Measurements from ENCODE around the gene MYO5B.
"Not testable (repeated sequence)": the region's sequence is repeated elsewhere in the genome, so short reads cannot be mapped to it uniquely, and the experiment has no call there.

The MYO5B gene

DNA sequence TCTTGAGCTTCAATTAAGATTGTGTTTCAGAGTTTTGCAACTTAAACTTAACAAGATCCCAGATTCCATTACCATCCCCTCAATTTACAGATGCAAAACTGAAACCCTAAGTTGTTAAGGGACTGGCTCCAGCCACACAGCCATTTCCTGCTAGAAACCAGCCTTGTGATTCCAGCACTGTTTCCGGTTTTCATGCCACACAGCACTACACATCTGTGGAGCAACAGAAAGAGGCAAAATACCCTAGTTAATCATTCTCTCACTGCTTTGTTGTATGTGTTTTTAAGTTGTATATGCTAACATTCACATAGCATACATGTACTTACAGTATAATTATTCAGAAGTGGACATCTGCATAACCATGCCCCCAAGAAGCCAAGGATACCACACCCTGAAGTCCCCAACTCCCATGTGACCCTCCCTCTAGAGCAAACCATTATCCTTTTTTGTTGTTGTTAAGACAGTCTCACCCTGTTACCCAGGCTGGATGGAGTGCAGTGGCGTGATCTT, 87.4 kb downstream of the MYO5B start:
- Mint-ChIP-seq H3K4me3 (no peak overlapping the region), H3K27me3 (peaks cover 4% of the 10 kb centered on the region), H3K9me3 (no peaks in the 10 kb centered on the region), H3K27ac (no peak overlapping the region), H3K4me1 (no peaks in the 10 kb centered on the region), H3K36me3 (no peaks in the 10 kb centered on the region)

DNA sequence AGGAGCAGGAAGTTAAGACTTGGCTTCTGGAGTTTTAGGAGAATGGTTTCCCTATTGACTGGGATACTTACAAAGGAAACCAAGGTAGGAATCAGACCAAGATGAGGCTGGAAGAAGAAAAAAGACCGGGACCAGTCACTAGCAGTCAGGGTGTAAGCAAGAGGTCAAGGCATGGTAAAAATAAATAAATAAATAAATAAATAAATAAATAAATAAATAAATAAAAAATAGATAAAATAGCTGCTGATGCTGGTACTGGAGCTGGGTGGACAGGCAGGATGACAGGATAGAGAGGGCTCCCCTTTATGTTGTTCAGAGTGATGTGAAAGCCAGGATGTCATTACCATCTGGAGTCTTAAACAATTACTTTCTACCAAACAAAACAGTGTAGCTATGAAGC, 89.9 kb downstream of the MYO5B start:
- H3K27ac Mint-ChIP-seq: no peak overlapping the region
- H3K27me3 Mint-ChIP-seq: peaks cover 9% of the 10 kb centered on the region
- H3K4me3 Mint-ChIP-seq: no peak overlapping the region
- H3K9me3 Mint-ChIP-seq: no peaks in the 10 kb centered on the region
- no peaks in the 10 kb centered on the region for H3K4me1 Mint-ChIP-seq
- no peaks in the 10 kb centered on the region for H3K36me3 Mint-ChIP-seq

GRCh38 chr18:50104421-50104820, 90.5 kb downstream of the MYO5B start:
- Mint-ChIP-seq H3K4me3 (no peak overlapping the region), H3K4me1 (no peaks in the 10 kb centered on the region), H3K27ac (no peak overlapping the region), H3K9me3 (no peaks in the 10 kb centered on the region), H3K27me3 (peaks cover 12% of the 10 kb centered on the region), H3K36me3 (no peaks in the 10 kb centered on the region)

GRCh38 chr18:50099725-50100407, 95.1 kb downstream of the MYO5B start:
- Mint-ChIP-seq H3K4me1 (no peaks in the 10 kb centered on the region), H3K27ac (no peak overlapping the region), H3K36me3 (no peaks in the 10 kb centered on the region), H3K27me3 (peaks cover 14% of the 10 kb centered on the region), H3K9me3 (no peaks in the 10 kb centered on the region), H3K4me3 (no peak overlapping the region)

DNA sequence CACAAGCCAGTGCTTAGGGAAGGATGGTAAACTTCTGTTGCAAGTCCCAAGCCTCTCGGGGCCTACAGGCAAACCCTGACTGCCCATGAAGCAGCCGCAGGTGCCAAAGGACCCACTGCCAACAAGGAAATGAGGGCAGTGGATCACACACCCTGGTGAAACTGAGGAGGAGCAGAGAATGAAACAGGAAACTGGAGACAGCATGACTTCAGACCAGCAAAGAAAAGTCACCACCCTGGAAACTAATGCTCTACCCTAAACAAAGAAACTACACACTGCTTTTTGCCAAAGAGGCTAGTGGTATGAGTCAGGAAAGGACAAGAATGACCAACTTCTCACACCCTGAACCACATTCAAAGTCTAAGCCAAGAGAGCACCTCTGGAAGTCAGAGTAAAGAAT, 97.2 kb downstream of the MYO5B start:
- H3K4me1 Mint-ChIP-seq: no peaks in the 10 kb centered on the region
- H3K9me3 Mint-ChIP-seq: no peaks in the 10 kb centered on the region
- no peaks in the 10 kb centered on the region for H3K36me3 Mint-ChIP-seq
- H3K27ac Mint-ChIP-seq: no peak overlapping the region
- H3K27me3 Mint-ChIP-seq: peaks cover 12% of the 10 kb centered on the region
- no peak overlapping the region for H3K4me3 Mint-ChIP-seq

DNA sequence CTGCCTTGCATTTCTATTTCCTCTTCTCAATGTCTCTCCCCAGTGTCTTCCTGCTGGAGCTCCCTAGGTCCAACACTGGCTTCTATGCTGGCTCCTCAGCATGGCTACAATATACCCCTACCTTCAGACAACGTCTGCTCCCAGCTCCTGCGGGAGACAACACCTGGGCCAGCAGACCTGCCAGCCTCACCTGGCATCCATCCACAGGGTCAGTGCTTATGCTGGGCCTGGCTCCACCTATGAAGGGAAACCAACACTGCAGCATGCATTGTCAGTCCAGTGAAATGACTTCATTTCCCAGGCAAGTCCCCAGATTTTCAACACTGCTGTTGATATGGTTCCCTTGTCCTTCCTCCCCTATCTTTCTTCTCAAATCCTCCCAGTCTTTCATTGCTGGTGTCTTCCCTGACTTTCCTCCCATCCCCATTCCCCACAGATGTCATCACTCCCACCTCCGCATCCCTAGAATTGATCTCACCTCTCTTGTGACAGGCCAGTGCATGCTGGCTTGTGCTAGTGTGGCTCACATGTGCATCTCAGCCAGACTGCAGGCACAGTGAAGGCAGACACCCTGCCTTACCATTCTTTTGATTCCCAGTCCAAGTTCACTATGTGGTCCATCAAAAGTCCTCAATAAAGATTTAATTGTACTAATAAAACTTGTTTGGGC, 98.0 kb downstream of the MYO5B start:
- Mint-ChIP-seq H3K27ac (no peak overlapping the region), H3K36me3 (no peaks in the 10 kb centered on the region), H3K9me3 (no peaks in the 10 kb centered on the region), H3K4me1 (peaks cover 6% of the 10 kb centered on the region), H3K27me3 (peaks cover 15% of the 10 kb centered on the region), H3K4me3 (no peak overlapping the region)

DNA sequence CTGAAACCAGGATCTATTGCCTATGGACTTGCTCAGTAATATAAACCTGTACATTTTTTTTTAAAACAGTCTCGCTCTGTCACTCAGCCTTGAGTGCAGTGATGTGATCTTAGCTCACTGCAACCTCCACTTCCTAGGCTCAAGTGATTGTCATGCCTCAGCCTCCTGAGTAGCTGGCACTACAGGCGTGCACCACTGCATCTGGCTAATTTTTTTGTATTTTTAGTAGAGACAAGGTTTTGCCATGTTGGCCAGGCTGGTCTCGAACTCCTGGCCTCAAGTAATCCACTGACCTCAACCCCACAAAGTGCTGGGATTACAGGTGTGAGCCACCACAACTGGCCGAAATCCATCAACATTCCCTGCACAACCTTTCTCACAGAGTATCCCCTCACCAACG, 100.2 kb downstream of the MYO5B start:
- H3K36me3 Mint-ChIP-seq, H3K27ac Mint-ChIP-seq, H3K9me3 Mint-ChIP-seq, H3K27me3 Mint-ChIP-seq, H3K4me3 Mint-ChIP-seq: not testable (repeated sequence)
- H3K4me1 Mint-ChIP-seq: peaks cover 12% of the 10 kb centered on the region

DNA sequence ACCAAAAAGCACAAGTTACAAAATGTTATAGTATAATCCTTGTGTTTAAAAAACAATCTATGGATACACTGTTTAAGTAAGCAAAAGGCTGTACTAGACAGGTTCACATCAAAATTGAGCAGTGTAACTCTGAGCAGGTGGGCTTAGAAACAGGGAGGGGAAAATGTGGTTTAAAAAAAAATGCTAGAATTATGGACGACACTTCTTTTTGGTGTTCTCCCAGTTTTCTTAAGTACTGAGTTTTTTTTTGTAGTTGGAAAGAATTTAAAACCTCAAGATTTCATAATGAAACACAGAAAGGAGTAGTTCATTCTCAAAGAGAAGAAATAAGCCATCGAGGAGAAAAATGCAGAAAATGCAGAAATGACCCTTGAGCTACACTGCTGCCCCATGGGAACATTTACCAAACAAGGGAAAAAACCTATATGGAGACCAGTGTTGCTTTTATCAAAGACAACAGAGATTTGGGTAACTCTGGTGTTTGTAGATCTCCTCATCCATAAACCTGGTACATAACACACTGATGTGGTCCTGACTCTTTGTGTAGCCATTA, 100.7 kb downstream of the MYO5B start:
- Mint-ChIP-seq H3K27ac (no peak overlapping the region), H3K9me3 (no peaks in the 10 kb centered on the region), H3K4me3 (no peak overlapping the region), H3K27me3 (peaks cover 8% of the 10 kb centered on the region), H3K36me3 (no peaks in the 10 kb centered on the region), H3K4me1 (peaks cover 12% of the 10 kb centered on the region)

DNA sequence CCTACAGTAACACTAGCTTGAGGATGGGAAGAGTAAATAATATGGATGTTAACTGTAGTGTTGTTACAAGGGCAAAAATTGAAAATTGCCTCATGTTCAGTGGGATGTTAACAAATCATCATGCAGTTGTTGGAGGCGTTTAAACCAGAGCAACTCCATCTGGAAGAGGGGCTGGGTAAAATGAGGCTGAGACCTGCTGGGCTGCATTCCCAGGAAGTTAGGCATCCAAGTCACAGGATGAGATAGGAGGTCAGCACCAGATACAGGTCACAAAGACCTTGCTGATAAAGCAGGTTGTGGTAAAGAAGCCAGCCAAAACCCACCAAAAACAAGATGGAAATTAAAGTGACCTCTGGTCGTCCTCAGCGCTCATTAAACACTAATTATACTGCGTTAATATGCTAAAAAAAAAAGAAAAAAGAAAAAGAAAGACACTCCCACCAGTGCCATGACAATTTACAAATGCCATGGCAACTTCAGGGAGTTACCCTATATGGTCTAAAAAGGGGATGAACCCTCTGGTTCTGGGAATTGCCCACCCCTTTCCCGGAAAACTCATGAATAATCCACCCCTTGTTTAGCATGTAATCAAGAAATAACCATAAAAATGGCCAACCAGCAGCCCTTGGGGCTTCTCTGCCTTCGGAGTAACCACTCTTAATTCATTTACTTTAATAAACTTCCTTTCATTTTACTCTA, 101.4 kb downstream of the MYO5B start:
- H3K36me3 Mint-ChIP-seq: no peaks in the 10 kb centered on the region
- peaks cover 12% of the 10 kb centered on the region for H3K4me1 Mint-ChIP-seq
- peaks cover 5% of the 10 kb centered on the region for H3K27me3 Mint-ChIP-seq
- no peaks in the 10 kb centered on the region for H3K9me3 Mint-ChIP-seq
- H3K4me3 Mint-ChIP-seq: no peak overlapping the region
- H3K27ac Mint-ChIP-seq: no peak overlapping the region

GRCh38 chr18:50092245-50092805, 102.6 kb downstream of the MYO5B start:
- Mint-ChIP-seq H3K4me1 (peaks cover 12% of the 10 kb centered on the region), H3K9me3 (no peaks in the 10 kb centered on the region), H3K27me3 (peaks cover 5% of the 10 kb centered on the region), H3K4me3 (no peak overlapping the region), H3K36me3 (no peaks in the 10 kb centered on the region), H3K27ac (no peak overlapping the region)

GRCh38 chr18:50091509-50092244, 103.3 kb downstream of the MYO5B start:
- peaks cover 12% of the 10 kb centered on the region for H3K4me1 Mint-ChIP-seq
- H3K9me3 Mint-ChIP-seq: no peaks in the 10 kb centered on the region
- no peaks in the 10 kb centered on the region for H3K36me3 Mint-ChIP-seq
- H3K27me3 Mint-ChIP-seq: peaks cover 5% of the 10 kb centered on the region
- no peak overlapping the region for H3K27ac Mint-ChIP-seq
- no peak overlapping the region for H3K4me3 Mint-ChIP-seq

DNA sequence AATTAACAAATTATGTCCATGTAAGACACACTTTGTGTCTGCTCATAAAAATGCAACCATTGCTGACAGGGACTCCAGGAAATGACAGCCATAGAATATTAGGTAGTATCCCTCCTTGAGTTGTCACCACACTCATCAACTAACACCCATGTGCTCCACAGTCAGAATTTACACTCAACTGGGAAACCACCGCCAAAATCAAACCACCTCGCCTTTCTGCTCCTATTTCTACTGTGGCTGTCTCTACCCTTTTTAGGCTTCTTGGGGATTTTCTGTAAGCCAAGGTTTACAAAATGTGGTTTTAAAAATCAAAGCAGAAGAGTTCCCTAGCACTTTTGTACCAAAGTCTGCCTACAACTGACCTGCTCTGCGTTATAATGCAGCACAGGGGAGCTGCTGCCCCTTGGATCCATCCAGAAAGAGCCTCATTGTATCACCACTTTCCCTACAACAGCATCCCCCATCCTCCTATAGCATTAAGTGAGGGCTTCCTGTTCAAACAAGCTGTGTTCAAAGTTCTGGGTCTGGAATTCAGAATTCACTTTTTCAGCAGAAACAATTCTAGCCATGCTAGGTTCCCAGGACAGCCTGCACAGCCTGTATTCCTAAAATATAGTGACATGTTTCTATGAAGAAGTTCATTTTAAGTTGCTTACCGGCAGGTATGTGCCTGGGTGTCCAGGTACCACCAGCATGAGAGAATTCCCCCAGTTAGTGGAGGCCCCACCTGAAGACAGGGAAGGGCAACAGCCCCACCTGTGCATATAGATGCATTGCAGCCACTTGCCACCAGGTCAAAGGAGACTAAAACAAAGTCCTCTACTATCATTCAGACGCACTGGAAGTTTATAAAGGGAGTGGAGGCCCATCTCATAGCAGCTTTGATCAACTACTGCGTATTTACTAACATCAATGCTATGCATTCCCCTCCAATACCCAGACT, 104.3 kb downstream of the MYO5B start:
- Mint-ChIP-seq H3K36me3 (no peaks in the 10 kb centered on the region), H3K4me3 (no peak overlapping the region), H3K4me1 (peaks cover 12% of the 10 kb centered on the region), H3K9me3 (no peaks in the 10 kb centered on the region), H3K27ac (no peak overlapping the region), H3K27me3 (peaks cover 5% of the 10 kb centered on the region)

DNA sequence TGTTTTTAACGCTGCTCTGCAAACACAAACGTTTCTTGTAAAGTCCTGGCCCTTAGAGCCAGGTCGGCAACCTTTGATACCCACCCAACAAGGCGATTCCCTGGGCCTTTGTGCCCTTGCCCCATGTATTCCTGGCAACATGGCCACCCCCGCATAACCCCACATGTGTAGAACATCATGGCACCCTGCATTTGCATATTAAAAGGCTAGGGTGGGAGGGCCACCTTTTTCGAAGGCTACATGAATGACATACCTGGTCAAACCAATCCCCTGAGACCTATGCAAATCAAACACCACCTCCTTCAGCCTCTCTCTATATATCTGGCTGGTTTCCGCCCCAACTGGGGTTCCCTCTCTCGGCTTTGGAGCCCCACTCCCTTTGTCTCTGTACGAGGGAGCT, 105.2 kb downstream of the MYO5B start:
- Mint-ChIP-seq H3K27me3 (peaks cover 5% of the 10 kb centered on the region), H3K27ac (no peak overlapping the region), H3K36me3 (no peaks in the 10 kb centered on the region), H3K9me3 (no peaks in the 10 kb centered on the region), H3K4me3 (no peak overlapping the region), H3K4me1 (peaks cover 12% of the 10 kb centered on the region)

DNA sequence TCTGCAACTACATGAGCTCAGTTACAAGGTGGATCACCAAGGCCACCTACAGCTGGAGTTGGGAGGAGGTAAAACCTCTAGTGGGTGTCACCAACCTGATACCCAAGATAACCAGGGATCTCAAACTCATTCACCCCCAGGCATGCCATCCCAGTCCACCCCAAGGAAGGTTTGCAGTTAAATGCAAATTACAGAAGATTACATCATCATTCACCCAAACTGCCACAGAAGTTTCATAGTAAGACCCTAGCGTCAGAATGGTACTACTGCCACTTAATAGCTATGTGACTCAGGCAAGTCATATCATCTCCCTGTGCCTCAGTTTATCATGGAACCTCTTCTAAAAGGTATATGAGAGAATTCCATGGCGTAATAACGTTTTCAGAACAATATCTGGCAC, 111.2 kb downstream of the MYO5B start:
- no peak overlapping the region for H3K4me3 Mint-ChIP-seq
- H3K9me3 Mint-ChIP-seq: no peaks in the 10 kb centered on the region
- H3K27ac Mint-ChIP-seq: no peak overlapping the region
- peaks cover 2% of the 10 kb centered on the region for H3K27me3 Mint-ChIP-seq
- H3K36me3 Mint-ChIP-seq: no peaks in the 10 kb centered on the region
- H3K4me1 Mint-ChIP-seq: no peaks in the 10 kb centered on the region
